Liver (tissue), 3 donors: ENCODE data around the gene SCN2A.

Experiments
- EGR1 ChIP-seq, 2 donors: IDR thresholded peaks; 2 replicates each; pipeline ENCODE4 v1.6.1; 2016 to 2018; ENCODE audit warnings: antibody characterized with exemption in 2 of 2, low read depth in 2 of 2
- GABPA ChIP-seq, 2 donors: IDR thresholded peaks in 1 of 2; conservative IDR thresholded peaks in 1 of 2; 2 replicates each; pipeline ENCODE4 v1.6.1; 2016; ENCODE audit warnings: antibody characterized with exemption in 2 of 2, mild to moderate bottlenecking in 1 of 2, moderate library complexity in 1 of 2
- RAD21 ChIP-seq, 2 donors: IDR thresholded peaks; 2 replicates each; pipeline ENCODE4 v1.6.1; 2016; ENCODE audit warnings: antibody characterized with exemption in 2 of 2, mild to moderate bottlenecking in 2 of 2
- TAF1 ChIP-seq: conservative IDR thresholded peaks from 2 replicates; pipeline ENCODE4 v1.6.1; 2016; ENCODE audit warnings: antibody characterized with exemption, mild to moderate bottlenecking
- TF ChIP-seq, protein P1 (sequence below): fragments of 150-350 bp; IDR thresholded peaks from 2 replicates; pipeline ENCODE4 v1.5.1; 2017; ENCODE audit warnings: improper control_type of control experiment, low read depth, low read length; ENCODE audit not compliant: missing input control
- TF ChIP-seq, protein P2 (sequence below): IDR thresholded peaks from 2 replicates; pipeline ENCODE4 v1.6.1; 2016; ENCODE audit warnings: antibody characterized with exemption
- TF ChIP-seq, protein P3 (sequence below): IDR thresholded peaks from 2 replicates; pipeline ENCODE4 v1.6.1; 2016; ENCODE audit warnings: antibody characterized with exemption, mild to moderate bottlenecking
- donor health status: healthy.
- donor health status: healthy.

DNA sequence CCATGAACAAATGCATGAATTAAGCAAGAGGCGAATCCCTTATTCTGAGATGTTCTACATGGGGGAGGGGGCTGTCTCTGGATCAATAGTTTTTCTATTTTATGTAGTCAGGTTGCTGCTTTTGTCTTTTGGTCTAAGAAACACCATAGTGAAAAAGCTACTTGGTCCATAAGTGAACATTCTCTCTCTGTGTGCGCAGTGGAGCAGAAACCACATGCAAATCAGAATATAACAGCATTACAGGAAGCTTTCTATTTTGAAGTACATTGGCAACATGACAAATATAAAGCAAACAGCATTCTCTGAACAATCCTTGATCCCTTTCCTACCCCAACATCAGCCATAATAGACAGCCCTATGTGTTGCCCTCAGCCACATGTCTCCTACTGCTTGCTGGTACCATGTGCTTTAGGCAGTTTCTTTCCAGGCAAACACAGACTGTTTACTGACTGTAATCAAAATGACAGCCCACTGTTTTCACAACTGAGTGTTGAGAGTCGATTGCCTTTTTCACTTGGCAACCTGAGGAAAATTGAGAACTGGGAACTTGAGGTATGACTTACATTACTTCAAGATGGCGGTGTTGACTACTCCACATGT, 45.9 kb upstream of the SCN2A start:
- TF ChIP-seq EGR1 (IDR thresholded peaks at IDR 0.05; ENCODE audit: low read depth in 2 of 2) (no peak), TAF1 (no peak), RAD21 (IDR thresholded peaks at IDR 0.05) (no peak), GABPA (IDR thresholded peaks at IDR 0.05 in 1 of 2, conservative IDR thresholded peaks at IDR 0.05 in 1 of 2) (no peak)
- TF ChIP-seq, protein P1, sequence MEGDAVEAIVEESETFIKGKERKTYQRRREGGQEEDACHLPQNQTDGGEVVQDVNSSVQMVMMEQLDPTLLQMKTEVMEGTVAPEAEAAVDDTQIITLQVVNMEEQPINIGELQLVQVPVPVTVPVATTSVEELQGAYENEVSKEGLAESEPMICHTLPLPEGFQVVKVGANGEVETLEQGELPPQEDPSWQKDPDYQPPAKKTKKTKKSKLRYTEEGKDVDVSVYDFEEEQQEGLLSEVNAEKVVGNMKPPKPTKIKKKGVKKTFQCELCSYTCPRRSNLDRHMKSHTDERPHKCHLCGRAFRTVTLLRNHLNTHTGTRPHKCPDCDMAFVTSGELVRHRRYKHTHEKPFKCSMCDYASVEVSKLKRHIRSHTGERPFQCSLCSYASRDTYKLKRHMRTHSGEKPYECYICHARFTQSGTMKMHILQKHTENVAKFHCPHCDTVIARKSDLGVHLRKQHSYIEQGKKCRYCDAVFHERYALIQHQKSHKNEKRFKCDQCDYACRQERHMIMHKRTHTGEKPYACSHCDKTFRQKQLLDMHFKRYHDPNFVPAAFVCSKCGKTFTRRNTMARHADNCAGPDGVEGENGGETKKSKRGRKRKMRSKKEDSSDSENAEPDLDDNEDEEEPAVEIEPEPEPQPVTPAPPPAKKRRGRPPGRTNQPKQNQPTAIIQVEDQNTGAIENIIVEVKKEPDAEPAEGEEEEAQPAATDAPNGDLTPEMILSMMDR: no peak
- TF ChIP-seq, protein P2, sequence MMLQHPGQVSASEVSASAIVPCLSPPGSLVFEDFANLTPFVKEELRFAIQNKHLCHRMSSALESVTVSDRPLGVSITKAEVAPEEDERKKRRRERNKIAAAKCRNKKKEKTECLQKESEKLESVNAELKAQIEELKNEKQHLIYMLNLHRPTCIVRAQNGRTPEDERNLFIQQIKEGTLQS: no peak
- TF ChIP-seq, protein P3, sequence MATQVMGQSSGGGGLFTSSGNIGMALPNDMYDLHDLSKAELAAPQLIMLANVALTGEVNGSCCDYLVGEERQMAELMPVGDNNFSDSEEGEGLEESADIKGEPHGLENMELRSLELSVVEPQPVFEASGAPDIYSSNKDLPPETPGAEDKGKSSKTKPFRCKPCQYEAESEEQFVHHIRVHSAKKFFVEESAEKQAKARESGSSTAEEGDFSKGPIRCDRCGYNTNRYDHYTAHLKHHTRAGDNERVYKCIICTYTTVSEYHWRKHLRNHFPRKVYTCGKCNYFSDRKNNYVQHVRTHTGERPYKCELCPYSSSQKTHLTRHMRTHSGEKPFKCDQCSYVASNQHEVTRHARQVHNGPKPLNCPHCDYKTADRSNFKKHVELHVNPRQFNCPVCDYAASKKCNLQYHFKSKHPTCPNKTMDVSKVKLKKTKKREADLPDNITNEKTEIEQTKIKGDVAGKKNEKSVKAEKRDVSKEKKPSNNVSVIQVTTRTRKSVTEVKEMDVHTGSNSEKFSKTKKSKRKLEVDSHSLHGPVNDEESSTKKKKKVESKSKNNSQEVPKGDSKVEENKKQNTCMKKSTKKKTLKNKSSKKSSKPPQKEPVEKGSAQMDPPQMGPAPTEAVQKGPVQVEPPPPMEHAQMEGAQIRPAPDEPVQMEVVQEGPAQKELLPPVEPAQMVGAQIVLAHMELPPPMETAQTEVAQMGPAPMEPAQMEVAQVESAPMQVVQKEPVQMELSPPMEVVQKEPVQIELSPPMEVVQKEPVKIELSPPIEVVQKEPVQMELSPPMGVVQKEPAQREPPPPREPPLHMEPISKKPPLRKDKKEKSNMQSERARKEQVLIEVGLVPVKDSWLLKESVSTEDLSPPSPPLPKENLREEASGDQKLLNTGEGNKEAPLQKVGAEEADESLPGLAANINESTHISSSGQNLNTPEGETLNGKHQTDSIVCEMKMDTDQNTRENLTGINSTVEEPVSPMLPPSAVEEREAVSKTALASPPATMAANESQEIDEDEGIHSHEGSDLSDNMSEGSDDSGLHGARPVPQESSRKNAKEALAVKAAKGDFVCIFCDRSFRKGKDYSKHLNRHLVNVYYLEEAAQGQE: no peak
